ENCODE measurements around the gene CD99.

GRCh38 chrX:2672084-2672483, 19.0 kb upstream of the CD99 start:
- TF ChIP-seq, protein P1, sequence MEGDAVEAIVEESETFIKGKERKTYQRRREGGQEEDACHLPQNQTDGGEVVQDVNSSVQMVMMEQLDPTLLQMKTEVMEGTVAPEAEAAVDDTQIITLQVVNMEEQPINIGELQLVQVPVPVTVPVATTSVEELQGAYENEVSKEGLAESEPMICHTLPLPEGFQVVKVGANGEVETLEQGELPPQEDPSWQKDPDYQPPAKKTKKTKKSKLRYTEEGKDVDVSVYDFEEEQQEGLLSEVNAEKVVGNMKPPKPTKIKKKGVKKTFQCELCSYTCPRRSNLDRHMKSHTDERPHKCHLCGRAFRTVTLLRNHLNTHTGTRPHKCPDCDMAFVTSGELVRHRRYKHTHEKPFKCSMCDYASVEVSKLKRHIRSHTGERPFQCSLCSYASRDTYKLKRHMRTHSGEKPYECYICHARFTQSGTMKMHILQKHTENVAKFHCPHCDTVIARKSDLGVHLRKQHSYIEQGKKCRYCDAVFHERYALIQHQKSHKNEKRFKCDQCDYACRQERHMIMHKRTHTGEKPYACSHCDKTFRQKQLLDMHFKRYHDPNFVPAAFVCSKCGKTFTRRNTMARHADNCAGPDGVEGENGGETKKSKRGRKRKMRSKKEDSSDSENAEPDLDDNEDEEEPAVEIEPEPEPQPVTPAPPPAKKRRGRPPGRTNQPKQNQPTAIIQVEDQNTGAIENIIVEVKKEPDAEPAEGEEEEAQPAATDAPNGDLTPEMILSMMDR (conservative IDR thresholded peaks at IDR 0.05; ENCODE audit: low read depth in 2 of 2): no peak
- no peak for TF ChIP-seq EZH2phosphoT487 (IDR thresholded peaks at IDR 0.05; ENCODE audit: unreplicated experiment)
- no peak for TF ChIP-seq EZH2 (IDR thresholded peaks at IDR 0.05; ENCODE audit: low read depth, unreplicated experiment)
- TF ChIP-seq, protein P2, sequence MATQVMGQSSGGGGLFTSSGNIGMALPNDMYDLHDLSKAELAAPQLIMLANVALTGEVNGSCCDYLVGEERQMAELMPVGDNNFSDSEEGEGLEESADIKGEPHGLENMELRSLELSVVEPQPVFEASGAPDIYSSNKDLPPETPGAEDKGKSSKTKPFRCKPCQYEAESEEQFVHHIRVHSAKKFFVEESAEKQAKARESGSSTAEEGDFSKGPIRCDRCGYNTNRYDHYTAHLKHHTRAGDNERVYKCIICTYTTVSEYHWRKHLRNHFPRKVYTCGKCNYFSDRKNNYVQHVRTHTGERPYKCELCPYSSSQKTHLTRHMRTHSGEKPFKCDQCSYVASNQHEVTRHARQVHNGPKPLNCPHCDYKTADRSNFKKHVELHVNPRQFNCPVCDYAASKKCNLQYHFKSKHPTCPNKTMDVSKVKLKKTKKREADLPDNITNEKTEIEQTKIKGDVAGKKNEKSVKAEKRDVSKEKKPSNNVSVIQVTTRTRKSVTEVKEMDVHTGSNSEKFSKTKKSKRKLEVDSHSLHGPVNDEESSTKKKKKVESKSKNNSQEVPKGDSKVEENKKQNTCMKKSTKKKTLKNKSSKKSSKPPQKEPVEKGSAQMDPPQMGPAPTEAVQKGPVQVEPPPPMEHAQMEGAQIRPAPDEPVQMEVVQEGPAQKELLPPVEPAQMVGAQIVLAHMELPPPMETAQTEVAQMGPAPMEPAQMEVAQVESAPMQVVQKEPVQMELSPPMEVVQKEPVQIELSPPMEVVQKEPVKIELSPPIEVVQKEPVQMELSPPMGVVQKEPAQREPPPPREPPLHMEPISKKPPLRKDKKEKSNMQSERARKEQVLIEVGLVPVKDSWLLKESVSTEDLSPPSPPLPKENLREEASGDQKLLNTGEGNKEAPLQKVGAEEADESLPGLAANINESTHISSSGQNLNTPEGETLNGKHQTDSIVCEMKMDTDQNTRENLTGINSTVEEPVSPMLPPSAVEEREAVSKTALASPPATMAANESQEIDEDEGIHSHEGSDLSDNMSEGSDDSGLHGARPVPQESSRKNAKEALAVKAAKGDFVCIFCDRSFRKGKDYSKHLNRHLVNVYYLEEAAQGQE (IDR thresholded peaks at IDR 0.05; ENCODE audit: unreplicated experiment): no peak
- TF ChIP-seq ZNF114 (CRISPR knock-in tag; IDR thresholded peaks at IDR 0.05): no peak
- TF ChIP-seq JUNB (IDR thresholded peaks at IDR 0.05; ENCODE audit: unreplicated experiment): no peak
- TF ChIP-seq POLR2AphosphoS5 (IDR thresholded peaks at IDR 0.05; ENCODE audit: low read depth): no peak
- TF ChIP-seq, protein P3, sequence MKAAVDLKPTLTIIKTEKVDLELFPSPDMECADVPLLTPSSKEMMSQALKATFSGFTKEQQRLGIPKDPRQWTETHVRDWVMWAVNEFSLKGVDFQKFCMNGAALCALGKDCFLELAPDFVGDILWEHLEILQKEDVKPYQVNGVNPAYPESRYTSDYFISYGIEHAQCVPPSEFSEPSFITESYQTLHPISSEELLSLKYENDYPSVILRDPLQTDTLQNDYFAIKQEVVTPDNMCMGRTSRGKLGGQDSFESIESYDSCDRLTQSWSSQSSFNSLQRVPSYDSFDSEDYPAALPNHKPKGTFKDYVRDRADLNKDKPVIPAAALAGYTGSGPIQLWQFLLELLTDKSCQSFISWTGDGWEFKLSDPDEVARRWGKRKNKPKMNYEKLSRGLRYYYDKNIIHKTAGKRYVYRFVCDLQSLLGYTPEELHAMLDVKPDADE (IDR thresholded peaks at IDR 0.05): no peak
- no peak for TF ChIP-seq CREB1 (CRISPR knock-in tag; IDR thresholded peaks at IDR 0.05; ENCODE audit: low read depth)
- no peak for TF ChIP-seq NANOG (IDR thresholded peaks at IDR 0.05; ENCODE audit: borderline replicate concordance)
- no peak for TF ChIP-seq ZNF331 (CRISPR knock-in tag; IDR thresholded peaks at IDR 0.05; ENCODE audit: low read depth)
